ENCODE results near the gene TRH.
"Not testable (repeated sequence)": the region's sequence is repeated elsewhere in the genome, so short reads cannot be mapped to it uniquely, and the experiment has no call there.

The TRH gene

GRCh38 chr3:129966876-129967275 is 7.6 kb upstream of the TRH start:
- no peak for DNase-seq

- DNase-seq = no peak
Measured at GRCh38 chr3:129967761-129968160, 6.8 kb upstream of the TRH start.

GRCh38 chr3:129971351-129972052 is 3.0 kb upstream of the TRH start:
- no peak for DNase-seq

GRCh38 chr3:129972301-129972700 is 2.2 kb upstream of the TRH start:
- no peak for DNase-seq

GRCh38 chr3:129973853-129974563 is 512 bp upstream of the TRH start:
- no peak for DNase-seq

- DNase-seq = peak; percentile 4
Measured at GRCh38 chr3:129974833-129975704, 549 bp downstream of the TRH start.

- DNase-seq = no peak
Measured at GRCh38 chr3:129975705-129976048, 1.2 kb downstream of the TRH start.

- DNase-seq = no peak
Measured at GRCh38 chr3:129976286-129976685, 1.8 kb downstream of the TRH start.

GRCh38 chr3:129978123-129978522 is 3.6 kb downstream of the TRH start:
- no peak for DNase-seq

- DNase-seq = no peak
Measured at GRCh38 chr3:129979905-129980304, 5.4 kb downstream of the TRH start.

- no peak for DNase-seq
Measured at GRCh38 chr3:129983561-129983960, 9.0 kb downstream of the TRH start.

- no peak for DNase-seq
Measured at GRCh38 chr3:129984125-129984524, 9.6 kb downstream of the TRH start.

GRCh38 chr3:129985113-129985512 is 10.6 kb downstream of the TRH start:
- DNase-seq = no peak

- no peak for DNase-seq
Measured at GRCh38 chr3:129988429-129988828, 13.9 kb downstream of the TRH start.

- DNase-seq = no peak
Measured at GRCh38 chr3:129989414-129989813, 14.9 kb downstream of the TRH start.

- no peak for DNase-seq
Measured at GRCh38 chr3:129992781-129993180, 18.3 kb downstream of the TRH start.

GRCh38 chr3:129994883-129995559 is 20.5 kb downstream of the TRH start:
- DNase-seq = no peak

- DNase-seq = no peak
Measured at GRCh38 chr3:129996073-129996472, 21.6 kb downstream of the TRH start.

GRCh38 chr3:129999176-129999575 is 24.7 kb downstream of the TRH start:
- not testable (repeated sequence) for DNase-seq

GRCh38 chr3:130002666-130003598 is 28.4 kb downstream of the TRH start:
- DNase-seq = peak; percentile 58

- DNase-seq = no peak
Measured at GRCh38 chr3:130010556-130010955, 36.0 kb downstream of the TRH start.

GRCh38 chr3:130012108-130012507 is 37.6 kb downstream of the TRH start:
- DNase-seq = not testable (repeated sequence)

All from CD4-positive, alpha-beta T cell treated with Interleukin-17A for 1 hour (primary cell).